ENCODE data around the gene TMEM69. TPM values are rescaled to one million over a fixed set of nuclear protein-coding genes. Genes with fewer than 3 reads are reported as not detected.

Gene TMEM69
- total RNA-seq, 1 experiment from 2014 or later = 49.4 TPM

DNA sequence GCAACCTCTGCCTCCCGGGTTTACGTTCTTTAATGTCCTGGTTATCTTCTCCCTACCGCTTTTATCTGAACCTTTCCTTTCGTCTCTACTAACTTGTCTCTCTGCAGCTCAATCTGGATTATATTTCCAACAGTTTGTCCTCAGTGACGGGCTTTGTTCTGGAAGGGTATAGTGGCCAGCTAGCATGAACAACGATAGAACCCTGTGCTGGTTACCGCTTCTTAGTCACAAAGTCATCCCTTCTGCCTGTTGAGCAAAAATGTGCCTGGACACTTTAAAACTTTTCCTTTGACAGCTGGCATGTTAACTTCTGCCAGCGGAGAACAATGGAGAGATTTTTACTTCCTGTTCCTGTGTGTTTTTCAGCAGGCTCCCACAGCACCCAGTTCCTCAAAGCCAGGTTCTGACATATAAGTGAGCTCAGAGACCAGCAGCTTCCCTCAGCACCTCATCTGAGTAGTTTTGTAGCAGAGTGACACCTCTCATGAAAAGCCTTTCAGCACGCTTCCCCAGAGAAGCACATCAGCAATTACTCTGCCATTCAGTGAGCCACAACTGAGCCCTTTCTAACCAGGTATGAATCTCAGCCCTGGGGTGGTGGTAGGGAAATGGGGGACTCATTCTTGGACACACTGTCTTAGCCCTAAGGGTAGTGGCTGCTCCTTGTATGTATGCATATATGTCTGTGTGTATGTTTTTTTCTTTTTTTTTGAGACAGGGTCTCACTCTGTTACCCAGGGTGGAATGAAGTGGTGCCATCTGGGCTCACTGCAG, 40.5 kb upstream of the TMEM69 start:
- Histone ChIP-seq H3K9me3 (ENCODE audit: insufficient read depth, low read depth) (no peaks in the 10 kb centered on the region), H3K79me2 (ENCODE audit: low read depth) (peaks cover 12% of the 10 kb centered on the region; the same call in 1 of the 2 replicates), H3K27me3 (ENCODE audit: insufficient read depth, low read depth) (no peaks in the 10 kb centered on the region), H3K36me3 (ENCODE audit: low read depth) (peaks cover 37% of the 10 kb centered on the region), H3K27ac (no peak overlapping the region), H3K9me2 (ENCODE audit: insufficient read depth) (no peaks in the 10 kb centered on the region), H3K4me1 (replicated peaks; ENCODE audit: insufficient read depth) (no peaks in the 10 kb centered on the region; the same call in 1 of the 2 replicates), H3K4me3 (no peak overlapping the region), H3F3A (ENCODE audit: insufficient read depth, low read depth) (peaks cover 37% of the 10 kb centered on the region; the same call in 1 of the 2 replicates), H2AFZ (no peak overlapping the region), H4K20me1 (ENCODE audit: insufficient read depth) (peaks cover 17% of the 10 kb centered on the region), H3K4me2 (no peak overlapping the region)
- ChIA-PET POLR2A (ENCODE audit: unreplicated experiment) (interaction anchor here (0.7 kb wide), 1 partner anchor 13 kb away, joined by 4 read pairs; no protein-coding TSS in a partner anchor), CTCF (interaction anchor here (1.2 kb wide), 1 partner anchor 739 kb away, joined by 3 read pairs; no protein-coding TSS in a partner anchor)
- TF ChIP-seq EZH2 (IDR thresholded peaks at IDR 0.05; ENCODE audit: low read depth) = no peak
- TF ChIP-seq, protein P1, sequence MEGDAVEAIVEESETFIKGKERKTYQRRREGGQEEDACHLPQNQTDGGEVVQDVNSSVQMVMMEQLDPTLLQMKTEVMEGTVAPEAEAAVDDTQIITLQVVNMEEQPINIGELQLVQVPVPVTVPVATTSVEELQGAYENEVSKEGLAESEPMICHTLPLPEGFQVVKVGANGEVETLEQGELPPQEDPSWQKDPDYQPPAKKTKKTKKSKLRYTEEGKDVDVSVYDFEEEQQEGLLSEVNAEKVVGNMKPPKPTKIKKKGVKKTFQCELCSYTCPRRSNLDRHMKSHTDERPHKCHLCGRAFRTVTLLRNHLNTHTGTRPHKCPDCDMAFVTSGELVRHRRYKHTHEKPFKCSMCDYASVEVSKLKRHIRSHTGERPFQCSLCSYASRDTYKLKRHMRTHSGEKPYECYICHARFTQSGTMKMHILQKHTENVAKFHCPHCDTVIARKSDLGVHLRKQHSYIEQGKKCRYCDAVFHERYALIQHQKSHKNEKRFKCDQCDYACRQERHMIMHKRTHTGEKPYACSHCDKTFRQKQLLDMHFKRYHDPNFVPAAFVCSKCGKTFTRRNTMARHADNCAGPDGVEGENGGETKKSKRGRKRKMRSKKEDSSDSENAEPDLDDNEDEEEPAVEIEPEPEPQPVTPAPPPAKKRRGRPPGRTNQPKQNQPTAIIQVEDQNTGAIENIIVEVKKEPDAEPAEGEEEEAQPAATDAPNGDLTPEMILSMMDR (conservative IDR thresholded peaks at IDR 0.05) = no peak
- no peak for DNase-seq
- no TSS peak for BruUV-seq (replicated peaks)
- intact Hi-C loops (cut with micrococcal nuclease; ENCODE audit: unreplicated experiment) = no loop called here

DNA sequence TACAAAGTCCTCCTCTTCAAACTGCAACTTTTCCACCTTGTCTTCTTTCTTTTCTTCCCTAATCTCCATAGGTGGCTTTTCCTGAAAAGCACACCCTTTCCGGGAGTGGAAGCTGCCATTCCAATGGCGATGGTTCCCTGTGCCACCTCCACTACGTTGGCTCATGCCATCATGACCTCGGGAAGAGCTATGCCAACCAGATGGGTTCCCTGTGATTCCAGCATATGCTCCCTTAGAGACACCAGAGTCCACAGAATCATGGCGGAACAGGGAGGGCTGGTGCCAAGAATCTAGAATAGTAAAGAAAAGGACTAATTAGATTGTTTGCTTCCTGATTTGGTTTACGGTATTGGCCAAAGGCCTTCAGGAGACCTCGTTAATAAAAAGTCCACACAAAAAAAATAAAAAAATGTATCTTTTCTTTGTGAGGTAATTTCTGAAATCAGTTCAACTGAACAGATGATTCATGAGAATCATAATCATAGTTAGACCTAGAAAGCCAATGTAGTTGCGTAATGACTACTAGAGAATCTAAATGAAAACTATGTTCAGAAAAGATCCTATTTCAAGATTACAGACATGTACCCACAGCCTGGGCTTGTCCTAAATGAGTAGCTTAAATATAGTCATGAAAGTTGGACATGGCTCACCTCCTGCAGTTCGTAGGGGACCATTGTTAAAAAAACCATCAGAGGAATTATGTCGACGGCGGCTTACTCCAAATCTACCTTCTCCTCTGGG, 33.3 kb upstream of the TMEM69 start:
- Histone ChIP-seq H3K9me3 (ENCODE audit: insufficient read depth, low read depth) (no peaks in the 10 kb centered on the region), H3K4me1 (replicated peaks; ENCODE audit: insufficient read depth) (no peaks in the 10 kb centered on the region), H3F3A (ENCODE audit: insufficient read depth, low read depth) (no peaks in the 10 kb centered on the region; the same call in 1 of the 2 replicates), H3K4me2 (no peak overlapping the region), H2AFZ (no peak overlapping the region), H3K4me3 (no peak overlapping the region), H3K79me2 (ENCODE audit: low read depth) (0 out of 2 replicates have a peak, but pooled peaks cover 14% of the 10 kb centered on the region), H3K9me2 (ENCODE audit: insufficient read depth) (no peaks in the 10 kb centered on the region), H3K27me3 (ENCODE audit: insufficient read depth, low read depth) (no peaks in the 10 kb centered on the region), H3K27ac (no peak overlapping the region), H3K36me3 (ENCODE audit: low read depth) (peaks cover 75% of the 10 kb centered on the region), H4K20me1 (ENCODE audit: insufficient read depth) (peaks cover 14% of the 10 kb centered on the region; the same call in 1 of the 2 replicates)
- BruUV-seq (replicated peaks) = no TSS peak
- ChIA-PET CTCF (interaction anchor here (0.5 to 0.7 kb wide), 3 partner anchors 25 to 1209 kb away, joined by 3 to 7 read pairs (median 6); partner anchors contain the start of gene PLK3), POLR2A (ENCODE audit: unreplicated experiment) (interaction anchor here (0.6 kb wide), 1 partner anchor 40 kb away, joined by 3 read pairs; no protein-coding TSS in a partner anchor)
- intact Hi-C loops (cut with micrococcal nuclease; ENCODE audit: unreplicated experiment) = loop anchor here (5.0 kb wide), 1 partner anchor 228 kb away; no protein-coding TSS in a partner anchor
- no peak for DNase-seq
- TF ChIP-seq, protein P1 (conservative IDR thresholded peaks at IDR 0.05) = no peak
- TF ChIP-seq EZH2 (IDR thresholded peaks at IDR 0.05; ENCODE audit: low read depth) = no peak

GRCh38 chr1:45656573-45657226, 31.3 kb upstream of the TMEM69 start:
- BruUV-seq (replicated peaks) = no TSS peak

More at GRCh38 chr1:45656573-45657226, 31.3 kb upstream of the TMEM69 start:
- peaks cover 24% of the 10 kb centered on the region for H4K20me1 ChIP-seq (ENCODE audit: insufficient read depth)
- TF ChIP-seq, protein P1 (conservative IDR thresholded peaks at IDR 0.05) = no peak
- no peak for TF ChIP-seq EZH2 (IDR thresholded peaks at IDR 0.05; ENCODE audit: low read depth)
- peaks cover 12% of the 10 kb centered on the region; the same call in 1 of the 2 replicates for H3K79me2 ChIP-seq (ENCODE audit: low read depth)
- H3K36me3 ChIP-seq (ENCODE audit: low read depth) = peaks cover 63% of the 10 kb centered on the region
- intact Hi-C loops (cut with micrococcal nuclease; ENCODE audit: unreplicated experiment) = no loop called here
- H3K27me3 ChIP-seq (ENCODE audit: insufficient read depth, low read depth) = no peaks in the 10 kb centered on the region
- H3K4me1 ChIP-seq (replicated peaks; ENCODE audit: insufficient read depth) = no peaks in the 10 kb centered on the region
- no peak overlapping the region for H3K4me3 ChIP-seq
- DNase-seq = no peak
- no peak overlapping the region for H3K27ac ChIP-seq
- no peaks in the 10 kb centered on the region for H3K9me2 ChIP-seq (ENCODE audit: insufficient read depth)
- CTCF ChIA-PET = interaction anchor here (0.7 kb wide), 1 partner anchor 898 kb away, joined by 8 read pairs; no protein-coding TSS in a partner anchor
- no peak overlapping the region for H2AFZ ChIP-seq
- POLR2A ChIA-PET (ENCODE audit: unreplicated experiment) = no interaction called here
- no peaks in the 10 kb centered on the region; the same call in 1 of the 2 replicates for H3F3A ChIP-seq (ENCODE audit: insufficient read depth, low read depth)
- no peaks in the 10 kb centered on the region for H3K9me3 ChIP-seq (ENCODE audit: insufficient read depth, low read depth)
- H3K4me2 ChIP-seq = no peak overlapping the region
